Measurements from ENCODE around the gene NMUR2. TPM values are rescaled to one million over a fixed set of nuclear protein-coding genes. Genes with fewer than 3 reads are reported as not detected.

Gene NMUR2
- total and polyA plus RNA-seq, 10 donors: not detected

- Histone ChIP-seq H3K36me3 (no peaks in the 10 kb centered on the region), H3K9me3 (peaks cover 0 to 4% (median 0%) of the 10 kb centered on the region in 8 donors), H3K4me1 (no peaks in the 10 kb centered on the region), H3K4me3 (no peak overlapping the region), H3K27ac (no peak overlapping the region), H3K27me3 (replicated peaks in 1 of 7) (no peaks in the 10 kb centered on the region)
- TF ChIP-seq CTCF (IDR thresholded peaks at IDR 0.05 in 8 of 11, conservative IDR thresholded peaks at IDR 0.05 in 3 of 11): no peak
- TF ChIP-seq POLR2AphosphoS5 (IDR thresholded peaks at IDR 0.05): no peak
- intact Hi-C loops (cut with DNase I; ENCODE audit: low total_unique reads): no loop called here
- DNase-seq: no peak
- WGBS, 5 donors: 66 to 86% (median 75%) methylated on average over 3 of the region's 3 CpGs
Observed at GRCh38 chr5:152379331-152379730, 25.7 kb downstream of the NMUR2 start.

GRCh38 chr5:152378730-152379129, 26.3 kb downstream of the NMUR2 start:
- DNase-seq: no peak
- TF ChIP-seq POLR2A (IDR thresholded peaks at IDR 0.05) (no peak), POLR2AphosphoS5 (IDR thresholded peaks at IDR 0.05) (no peak), CTCF (IDR thresholded peaks at IDR 0.05 in 8 of 11, conservative IDR thresholded peaks at IDR 0.05 in 3 of 11) (no peak)
- WGBS, 5 donors: 63 to 83% (median 66%) methylated on average over 3 of the region's 3 CpGs
- H3K27ac ChIP-seq: no peak overlapping the region
- H3K4me1 ChIP-seq: no peaks in the 10 kb centered on the region
- H3K4me3 ChIP-seq: no peak overlapping the region
- peaks cover 0 to 4% (median 0%) of the 10 kb centered on the region in 8 donors for H3K9me3 ChIP-seq
- H3K36me3 ChIP-seq: no peaks in the 10 kb centered on the region
- H3K27me3 ChIP-seq (replicated peaks in 1 of 7): no peaks in the 10 kb centered on the region
- intact Hi-C loops (cut with DNase I; ENCODE audit: low total_unique reads): no loop called here

- intact Hi-C loops (cut with DNase I; ENCODE audit: low total_unique reads): no loop called here
- WGBS, 5 donors: 63 to 78% (median 68%) methylated on average over 4 of the region's 4 CpGs
- no peaks in the 10 kb centered on the region for H3K27me3 ChIP-seq (replicated peaks in 1 of 7)
- TF ChIP-seq CTCF (IDR thresholded peaks at IDR 0.05 in 8 of 11, conservative IDR thresholded peaks at IDR 0.05 in 3 of 11) (no peak), POLR2A (IDR thresholded peaks at IDR 0.05) (no peak), POLR2AphosphoS5 (IDR thresholded peaks at IDR 0.05) (no peak)
- H3K27ac ChIP-seq: no peak overlapping the region
- H3K36me3 ChIP-seq: no peaks in the 10 kb centered on the region
- H3K9me3 ChIP-seq: peaks cover 0 to under 1% (median 0%) of the 10 kb centered on the region in 8 donors
- no peak overlapping the region for H3K4me3 ChIP-seq
- DNase-seq: no peak
- H3K4me1 ChIP-seq: no peaks in the 10 kb centered on the region
Observed at GRCh38 chr5:152376886-152377285, 28.2 kb downstream of the NMUR2 start.

GRCh38 chr5:152374711-152375275, 30.3 kb downstream of the NMUR2 start:
- H3K9me3 ChIP-seq: no peaks in the 10 kb centered on the region
- intact Hi-C loops (cut with DNase I; ENCODE audit: low total_unique reads): no loop called here

More at GRCh38 chr5:152374711-152375275, 30.3 kb downstream of the NMUR2 start:
- Histone ChIP-seq H3K4me1 (no peaks in the 10 kb centered on the region), H3K4me3 (no peak overlapping the region), H3K27me3 (replicated peaks in 1 of 7) (no peaks in the 10 kb centered on the region), H3K27ac (no peak overlapping the region), H3K36me3 (no peaks in the 10 kb centered on the region)
- 56 to 79% (median 74%) methylated on average over 1 of the region's 1 CpG for WGBS, 5 donors
- no peak for DNase-seq
- no peak for TF ChIP-seq CTCF (IDR thresholded peaks at IDR 0.05 in 8 of 11, conservative IDR thresholded peaks at IDR 0.05 in 3 of 11)
